ENCODE data around the gene SLC16A8.

Gene SLC16A8

DNA sequence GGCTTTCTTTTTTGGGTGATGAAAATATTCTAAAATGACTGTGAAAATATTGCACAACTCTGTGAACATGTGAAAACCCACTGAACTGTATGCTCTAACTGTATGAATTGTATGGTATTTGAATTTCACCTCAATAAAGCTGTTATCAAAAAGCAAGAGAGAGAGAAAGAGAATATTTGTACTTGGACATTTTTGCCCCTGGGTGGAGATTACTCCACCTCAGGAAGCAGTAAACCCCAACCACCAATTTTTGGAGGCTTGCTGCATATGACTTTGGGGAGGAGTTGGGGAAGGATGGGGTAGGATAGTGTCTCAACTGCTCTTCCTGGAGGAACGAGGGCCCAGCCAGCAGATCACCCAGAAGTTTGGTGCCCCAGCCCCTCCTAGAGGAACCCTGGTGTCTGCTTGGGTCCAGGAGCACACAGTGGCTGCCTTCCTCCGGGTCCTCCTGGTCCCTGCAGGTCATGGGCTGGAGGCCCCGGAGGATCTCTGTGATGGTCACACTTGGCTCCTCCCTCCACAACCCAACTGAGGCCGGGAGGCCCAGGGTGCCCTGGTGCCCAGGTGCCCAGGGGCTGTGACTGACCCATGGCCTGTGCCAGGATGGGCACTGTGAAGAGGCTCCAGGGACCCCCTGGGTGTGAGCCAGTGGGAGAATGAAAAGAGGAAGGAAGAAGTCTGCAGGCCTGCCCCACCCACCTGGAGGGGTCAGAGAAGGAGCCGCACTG is 42.1 kb downstream of the SLC16A8 start:
- TF ChIP-seq, protein P1, sequence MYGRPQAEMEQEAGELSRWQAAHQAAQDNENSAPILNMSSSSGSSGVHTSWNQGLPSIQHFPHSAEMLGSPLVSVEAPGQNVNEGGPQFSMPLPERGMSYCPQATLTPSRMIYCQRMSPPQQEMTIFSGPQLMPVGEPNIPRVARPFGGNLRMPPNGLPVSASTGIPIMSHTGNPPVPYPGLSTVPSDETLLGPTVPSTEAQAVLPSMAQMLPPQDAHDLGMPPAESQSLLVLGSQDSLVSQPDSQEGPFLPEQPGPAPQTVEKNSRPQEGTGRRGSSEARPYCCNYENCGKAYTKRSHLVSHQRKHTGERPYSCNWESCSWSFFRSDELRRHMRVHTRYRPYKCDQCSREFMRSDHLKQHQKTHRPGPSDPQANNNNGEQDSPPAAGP (tag by site-specific recombination; IDR thresholded peaks at IDR 0.05) = no peak
- no peak for TF ChIP-seq ZNF391 (tag by site-specific recombination; IDR thresholded peaks at IDR 0.05; ENCODE audit: borderline replicate concordance, low read depth)
- TF ChIP-seq, protein P2, sequence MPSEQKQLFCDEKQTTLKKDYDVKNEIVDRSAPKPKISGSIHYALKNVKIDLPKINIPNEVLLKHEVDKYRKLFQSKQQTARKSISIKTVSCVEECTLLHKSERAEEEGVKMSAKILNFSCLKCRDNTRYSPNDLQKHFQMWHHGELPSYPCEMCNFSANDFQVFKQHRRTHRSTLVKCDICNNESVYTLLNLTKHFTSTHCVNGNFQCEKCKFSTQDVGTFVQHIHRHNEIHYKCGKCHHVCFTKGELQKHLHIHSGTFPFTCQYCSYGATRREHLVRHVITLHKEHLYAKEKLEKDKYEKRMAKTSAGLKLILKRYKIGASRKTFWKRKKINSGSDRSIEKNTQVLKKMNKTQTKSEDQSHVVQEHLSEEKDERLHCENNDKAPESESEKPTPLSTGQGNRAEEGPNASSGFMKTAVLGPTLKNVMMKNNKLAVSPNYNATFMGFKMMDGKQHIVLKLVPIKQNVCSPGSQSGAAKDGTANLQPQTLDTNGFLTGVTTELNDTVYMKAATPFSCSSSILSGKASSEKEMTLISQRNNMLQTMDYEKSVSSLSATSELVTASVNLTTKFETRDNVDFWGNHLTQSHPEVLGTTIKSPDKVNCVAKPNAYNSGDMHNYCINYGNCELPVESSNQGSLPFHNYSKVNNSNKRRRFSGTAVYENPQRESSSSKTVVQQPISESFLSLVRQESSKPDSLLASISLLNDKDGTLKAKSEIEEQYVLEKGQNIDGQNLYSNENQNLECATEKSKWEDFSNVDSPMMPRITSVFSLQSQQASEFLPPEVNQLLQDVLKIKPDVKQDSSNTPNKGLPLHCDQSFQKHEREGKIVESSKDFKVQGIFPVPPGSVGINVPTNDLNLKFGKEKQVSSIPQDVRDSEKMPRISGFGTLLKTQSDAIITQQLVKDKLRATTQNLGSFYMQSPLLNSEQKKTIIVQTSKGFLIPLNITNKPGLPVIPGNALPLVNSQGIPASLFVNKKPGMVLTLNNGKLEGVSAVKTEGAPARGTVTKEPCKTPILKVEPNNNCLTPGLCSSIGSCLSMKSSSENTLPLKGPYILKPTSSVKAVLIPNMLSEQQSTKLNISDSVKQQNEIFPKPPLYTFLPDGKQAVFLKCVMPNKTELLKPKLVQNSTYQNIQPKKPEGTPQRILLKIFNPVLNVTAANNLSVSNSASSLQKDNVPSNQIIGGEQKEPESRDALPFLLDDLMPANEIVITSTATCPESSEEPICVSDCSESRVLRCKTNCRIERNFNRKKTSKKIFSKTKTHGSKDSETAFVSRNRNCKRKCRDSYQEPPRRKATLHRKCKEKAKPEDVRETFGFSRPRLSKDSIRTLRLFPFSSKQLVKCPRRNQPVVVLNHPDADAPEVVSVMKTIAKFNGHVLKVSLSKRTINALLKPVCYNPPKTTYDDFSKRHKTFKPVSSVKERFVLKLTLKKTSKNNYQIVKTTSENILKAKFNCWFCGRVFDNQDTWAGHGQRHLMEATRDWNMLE (tag by site-specific recombination; conservative IDR thresholded peaks at IDR 0.05; ENCODE audit: low read depth) = no peak
- no peak for TF ChIP-seq ZNF623 (tag by site-specific recombination; IDR thresholded peaks at IDR 0.05)
- TF ChIP-seq GLI4 (tag by site-specific recombination; IDR thresholded peaks at IDR 0.05) = no peak
- no peak for TF ChIP-seq YY2 (tag by site-specific recombination; IDR thresholded peaks at IDR 0.05)
- TF ChIP-seq ZNF221 (tag by site-specific recombination; IDR thresholded peaks at IDR 0.05; ENCODE audit: borderline replicate concordance) = no peak
- TF ChIP-seq, protein P3, sequence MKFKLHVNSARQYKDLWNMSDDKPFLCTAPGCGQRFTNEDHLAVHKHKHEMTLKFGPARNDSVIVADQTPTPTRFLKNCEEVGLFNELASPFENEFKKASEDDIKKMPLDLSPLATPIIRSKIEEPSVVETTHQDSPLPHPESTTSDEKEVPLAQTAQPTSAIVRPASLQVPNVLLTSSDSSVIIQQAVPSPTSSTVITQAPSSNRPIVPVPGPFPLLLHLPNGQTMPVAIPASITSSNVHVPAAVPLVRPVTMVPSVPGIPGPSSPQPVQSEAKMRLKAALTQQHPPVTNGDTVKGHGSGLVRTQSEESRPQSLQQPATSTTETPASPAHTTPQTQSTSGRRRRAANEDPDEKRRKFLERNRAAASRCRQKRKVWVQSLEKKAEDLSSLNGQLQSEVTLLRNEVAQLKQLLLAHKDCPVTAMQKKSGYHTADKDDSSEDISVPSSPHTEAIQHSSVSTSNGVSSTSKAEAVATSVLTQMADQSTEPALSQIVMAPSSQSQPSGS (tag by site-specific recombination; IDR thresholded peaks at IDR 0.05; ENCODE audit: low read depth) = no peak
- no peak for TF ChIP-seq ZNF837 (tag by site-specific recombination; IDR thresholded peaks at IDR 0.05)
- TF ChIP-seq ZNF600 (tag by site-specific recombination; IDR thresholded peaks at IDR 0.05) = no peak
- no peak for TF ChIP-seq EGR2 (tag by site-specific recombination; IDR thresholded peaks at IDR 0.05; ENCODE audit: low read depth)
- H3K36me3 ChIP-seq (ENCODE audit: control insufficient read depth in 2 of 2, insufficient read depth in 1 of 2, low read length in 2 of 2) = no peaks in the 10 kb centered on the region
- no peak overlapping the region for H3K4me3 ChIP-seq (ENCODE audit: low read depth, low read length)
- POLR2A ChIA-PET = interaction anchor here (0.9 kb wide), 1 partner anchor 8 kb away, joined by 3 read pairs; no protein-coding TSS in a partner anchor
- CTCF ChIA-PET = interaction anchor here (0.6 to 2.6 kb wide), 4 partner anchors 10 to 428 kb away, joined by 3 to 22 read pairs (median 3); no protein-coding TSS in a partner anchor
- H3K9me3 ChIP-seq (ENCODE audit: control insufficient read depth, insufficient read depth, low read depth, low read length) = no peaks in the 10 kb centered on the region
- H3K27ac ChIP-seq (ENCODE audit: extremely low read depth, low read depth, low read length) = no peak overlapping the region
- no peaks in the 10 kb centered on the region for H3K4me1 ChIP-seq (ENCODE audit: control insufficient read depth, insufficient read depth, low read length)

DNA sequence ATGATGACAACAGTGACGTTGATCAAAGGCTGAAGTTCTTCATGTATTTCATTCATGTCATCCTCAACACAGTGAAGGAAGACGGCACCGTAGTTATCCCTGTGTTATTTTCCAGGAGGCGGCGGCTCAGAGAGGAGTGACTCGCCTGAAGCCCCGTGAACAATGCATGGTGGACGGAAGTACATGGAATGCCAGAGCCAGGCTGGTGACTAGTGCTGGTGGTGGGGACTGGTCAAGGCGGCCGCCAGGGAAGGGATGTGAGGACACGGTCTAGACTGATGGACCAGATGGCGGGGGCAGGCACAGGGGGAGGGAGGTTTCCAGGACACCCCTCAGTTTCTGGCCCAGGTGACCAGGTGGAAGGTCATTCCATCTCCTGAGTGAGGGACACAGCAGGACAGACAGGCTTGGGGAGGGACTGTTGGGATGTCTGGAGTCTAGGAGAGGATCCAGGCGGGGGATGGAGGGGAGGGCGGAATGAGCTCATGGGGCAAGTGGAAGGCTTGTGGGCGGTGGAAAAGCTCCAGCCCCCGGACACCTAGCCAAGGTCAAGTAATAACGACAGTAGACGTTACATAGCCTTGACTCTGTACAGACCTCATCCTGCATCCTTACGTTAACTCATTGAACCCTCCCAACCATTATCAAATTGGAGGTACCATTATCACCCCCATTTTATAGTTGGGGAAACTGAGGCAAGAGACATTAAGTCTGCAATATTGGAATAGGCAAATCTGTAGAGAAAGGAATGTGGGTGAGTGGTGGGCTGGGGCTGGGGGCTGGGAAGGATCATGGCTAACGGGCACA is 42.8 kb downstream of the SLC16A8 start:
- TF ChIP-seq ZNF837 (tag by site-specific recombination; IDR thresholded peaks at IDR 0.05) = no peak
- TF ChIP-seq ZFHX2 (tag by site-specific recombination; conservative IDR thresholded peaks at IDR 0.05) = peak; percentile 88
- TF ChIP-seq EGR2 (tag by site-specific recombination; IDR thresholded peaks at IDR 0.05; ENCODE audit: low read depth) = peak; percentile 89
- Histone ChIP-seq H3K36me3 (ENCODE audit: control insufficient read depth in 2 of 2, insufficient read depth in 1 of 2, low read length in 2 of 2) (no peaks in the 10 kb centered on the region), H3K9me3 (ENCODE audit: control insufficient read depth, insufficient read depth, low read depth, low read length) (no peaks in the 10 kb centered on the region), H3K27ac (ENCODE audit: extremely low read depth, low read depth, low read length) (no peak overlapping the region), H3K4me1 (ENCODE audit: control insufficient read depth, insufficient read depth, low read length) (no peaks in the 10 kb centered on the region), H3K4me3 (ENCODE audit: low read depth, low read length) (no peak overlapping the region)
- POLR2A ChIA-PET = no interaction called here
- CTCF ChIA-PET = interaction anchor here (0.7 to 2.6 kb wide), 5 partner anchors 11 to 802 kb away, joined by 3 to 22 read pairs (median 3); no protein-coding TSS in a partner anchor

Data from HEK293 (cell line).